ENCODE data around the gene SARM1.

DNA sequence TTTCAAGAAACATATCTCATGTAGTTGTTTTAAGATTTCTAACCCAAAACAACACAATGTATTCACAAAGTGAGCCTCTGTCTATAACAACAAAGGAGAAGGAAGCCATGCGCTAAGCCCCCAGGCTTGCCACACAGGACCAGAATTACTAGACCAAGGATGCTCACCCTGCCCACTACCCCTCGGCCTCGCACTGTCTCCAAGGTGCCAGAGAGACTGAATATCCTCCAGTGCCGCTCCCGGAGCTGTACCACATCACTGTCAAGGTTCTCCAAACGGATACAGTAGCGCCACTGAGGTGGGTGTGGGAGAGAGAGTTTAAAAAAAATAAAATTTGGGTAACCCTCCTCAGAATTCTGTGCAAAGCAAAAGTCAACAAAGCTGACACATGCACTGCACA is 21.2 kb upstream of the SARM1 start:
- TF ChIP-seq, protein P1, sequence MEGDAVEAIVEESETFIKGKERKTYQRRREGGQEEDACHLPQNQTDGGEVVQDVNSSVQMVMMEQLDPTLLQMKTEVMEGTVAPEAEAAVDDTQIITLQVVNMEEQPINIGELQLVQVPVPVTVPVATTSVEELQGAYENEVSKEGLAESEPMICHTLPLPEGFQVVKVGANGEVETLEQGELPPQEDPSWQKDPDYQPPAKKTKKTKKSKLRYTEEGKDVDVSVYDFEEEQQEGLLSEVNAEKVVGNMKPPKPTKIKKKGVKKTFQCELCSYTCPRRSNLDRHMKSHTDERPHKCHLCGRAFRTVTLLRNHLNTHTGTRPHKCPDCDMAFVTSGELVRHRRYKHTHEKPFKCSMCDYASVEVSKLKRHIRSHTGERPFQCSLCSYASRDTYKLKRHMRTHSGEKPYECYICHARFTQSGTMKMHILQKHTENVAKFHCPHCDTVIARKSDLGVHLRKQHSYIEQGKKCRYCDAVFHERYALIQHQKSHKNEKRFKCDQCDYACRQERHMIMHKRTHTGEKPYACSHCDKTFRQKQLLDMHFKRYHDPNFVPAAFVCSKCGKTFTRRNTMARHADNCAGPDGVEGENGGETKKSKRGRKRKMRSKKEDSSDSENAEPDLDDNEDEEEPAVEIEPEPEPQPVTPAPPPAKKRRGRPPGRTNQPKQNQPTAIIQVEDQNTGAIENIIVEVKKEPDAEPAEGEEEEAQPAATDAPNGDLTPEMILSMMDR (IDR thresholded peaks at IDR 0.05; ENCODE audit: low read length) = no peak
- TF ChIP-seq EZH2 (optimal IDR thresholded peaks at IDR 0.05; ENCODE audit: low read depth, low read length) = no peak
